ENCODE results near the gene GNAO1.

GRCh38 chr16:56399486-56399885 is 208.2 kb downstream of the GNAO1 start:
- no peak for TF ChIP-seq POLR2A (IDR thresholded peaks at IDR 0.05)
- TF ChIP-seq, protein P1, sequence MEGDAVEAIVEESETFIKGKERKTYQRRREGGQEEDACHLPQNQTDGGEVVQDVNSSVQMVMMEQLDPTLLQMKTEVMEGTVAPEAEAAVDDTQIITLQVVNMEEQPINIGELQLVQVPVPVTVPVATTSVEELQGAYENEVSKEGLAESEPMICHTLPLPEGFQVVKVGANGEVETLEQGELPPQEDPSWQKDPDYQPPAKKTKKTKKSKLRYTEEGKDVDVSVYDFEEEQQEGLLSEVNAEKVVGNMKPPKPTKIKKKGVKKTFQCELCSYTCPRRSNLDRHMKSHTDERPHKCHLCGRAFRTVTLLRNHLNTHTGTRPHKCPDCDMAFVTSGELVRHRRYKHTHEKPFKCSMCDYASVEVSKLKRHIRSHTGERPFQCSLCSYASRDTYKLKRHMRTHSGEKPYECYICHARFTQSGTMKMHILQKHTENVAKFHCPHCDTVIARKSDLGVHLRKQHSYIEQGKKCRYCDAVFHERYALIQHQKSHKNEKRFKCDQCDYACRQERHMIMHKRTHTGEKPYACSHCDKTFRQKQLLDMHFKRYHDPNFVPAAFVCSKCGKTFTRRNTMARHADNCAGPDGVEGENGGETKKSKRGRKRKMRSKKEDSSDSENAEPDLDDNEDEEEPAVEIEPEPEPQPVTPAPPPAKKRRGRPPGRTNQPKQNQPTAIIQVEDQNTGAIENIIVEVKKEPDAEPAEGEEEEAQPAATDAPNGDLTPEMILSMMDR (IDR thresholded peaks at IDR 0.05) = no peak

All from esophagus squamous epithelium (tissue), 4 donors.